Skin of body (tissue), 2 donors: ENCODE measurements around the gene SLC25A42. TPM values are rescaled to one million over a fixed set of nuclear protein-coding genes. Genes with fewer than 3 reads are reported as not detected.

Experiments used
- DNase-seq: peaks from one replicate; lab custom pipeline; 2025; lab: John Stamatoyannopoulos, UW
- total RNA-seq: library from RNA; depleted of rRNA; stranded (reverse); fragments of >200 nt; gene quantifications from one replicate; pipeline ENCODE4 v1.2.3, GENCODE V29; 2014

SLC25A42 gene
- total RNA-seq, 1 donor from 2014 or later, result 6.7 TPM

- no peak for DNase-seq
These were observed 13.1 kb upstream of the SLC25A42 start for GRCh38 chr19:19050731-19051130.

GRCh38 chr19:19051478-19052213 is 12.1 kb upstream of the SLC25A42 start:
- no peak for DNase-seq

GRCh38 chr19:19052921-19053320 is 10.9 kb upstream of the SLC25A42 start:
- no peak for DNase-seq

GRCh38 chr19:19053508-19054314 is 10.1 kb upstream of the SLC25A42 start:
- DNase-seq, result no peak

GRCh38 chr19:19054315-19054938 is 9.4 kb upstream of the SLC25A42 start:
- no peak for DNase-seq

GRCh38 chr19:19054939-19055440 is 8.8 kb upstream of the SLC25A42 start:
- no peak for DNase-seq

- no peak for DNase-seq
These were observed 8.1 kb upstream of the SLC25A42 start for GRCh38 chr19:19055701-19056100.

- DNase-seq, result no peak
These were observed 7.0 kb upstream of the SLC25A42 start for GRCh38 chr19:19056636-19057275.

GRCh38 chr19:19057317-19057716 is 6.5 kb upstream of the SLC25A42 start:
- no peak for DNase-seq

GRCh38 chr19:19057720-19058119 is 6.1 kb upstream of the SLC25A42 start:
- no peak for DNase-seq

- no peak for DNase-seq
These were observed 4.6 kb upstream of the SLC25A42 start for GRCh38 chr19:19059018-19059836.

- DNase-seq, result no peak
These were observed 3.8 kb upstream of the SLC25A42 start for GRCh38 chr19:19059837-19060611.

- no peak for DNase-seq
These were observed 2.3 kb upstream of the SLC25A42 start for GRCh38 chr19:19061506-19061905.

- DNase-seq, result no peak
These were observed 1.2 kb upstream of the SLC25A42 start for GRCh38 chr19:19062454-19063182.

GRCh38 chr19:19064098-19064722 is 416 bp downstream of the SLC25A42 start:
- no peak for DNase-seq

GRCh38 chr19:19064811-19065745 is 1.3 kb downstream of the SLC25A42 start:
- DNase-seq, result no peak

GRCh38 chr19:19067276-19068072 is 3.7 kb downstream of the SLC25A42 start:
- DNase-seq, result peak; percentile 82
